Esophagus (tissue), 2 donors: ENCODE data around the gene SCN8A. TPM values are rescaled to one million over a fixed set of nuclear protein-coding genes. Genes with fewer than 3 reads are reported as not detected.
A peak's percentile ranks its signal among the peaks of the same experiment; 100 is the strongest.

Experiments
- H3K27ac ChIP-seq, 2 donors: one replicate each; pipeline ENCODE4 v1.5.1; 2013; ENCODE audit warnings: low read depth in 2 of 2, mild to moderate bottlenecking in 2 of 2, inconsistent platforms in 1 of 2, low read length in 1 of 2, moderate library complexity in 1 of 2
- H3K27me3 ChIP-seq, 2 donors: one replicate each; pipeline ENCODE4 v1.6.1; 2013; ENCODE audit warnings: low read length in 2 of 2, control low read depth in 1 of 2, mild to moderate bottlenecking in 1 of 2; ENCODE audit not compliant: insufficient read depth in 2 of 2, control insufficient read depth in 1 of 2
- H3K36me3 ChIP-seq, 2 donors: one replicate each; pipeline ENCODE4 v1.6.1; 2013; ENCODE audit warnings: low read length in 1 of 2; ENCODE audit not compliant: control insufficient read depth in 2 of 2, insufficient read depth in 2 of 2
- H3K4me1 ChIP-seq, 2 donors: one replicate each; pipeline ENCODE4 v1.6.1; 2013; ENCODE audit warnings: low read length in 1 of 2; ENCODE audit not compliant: control insufficient read depth in 2 of 2, insufficient read depth in 2 of 2
- H3K4me3 ChIP-seq, 2 donors: one replicate each; pipeline ENCODE4 v1.5.1; 2013; ENCODE audit warnings: low read length in 2 of 2, mild to moderate bottlenecking in 2 of 2, low read depth in 1 of 2, moderate library complexity in 1 of 2
- H3K9me3 ChIP-seq, 2 donors: one replicate each; pipeline ENCODE4 v1.6.1; 2013; ENCODE audit warnings: mild to moderate bottlenecking in 2 of 2, low read depth in 1 of 2, low read length in 1 of 2, moderate library complexity in 1 of 2; ENCODE audit not compliant: control insufficient read depth in 2 of 2, insufficient read depth in 1 of 2
- WGBS, 2 donors: extraction: QIAGEN DNeasy Blood & Tissue Kit; methylation state at CpG; one replicate each; pipeline ENCODE4 v1.1.7; 2013; 5-methylcytosine and 5-hydroxymethylcytosine counted together
- polyA plus RNA-seq, 2 donors: library from polyadenylated mRNA; stranded (reverse); fragments of 200-250 nt; gene quantifications; one replicate each; pipeline ENCODE4 v1.2.3, GENCODE V29; 2013
- donor health status: healthy with polysubstance abuse.
- donor health status: Bipolar disorder and iron deficiency.

Gene SCN8A
- polyA plus RNA-seq, 2 donors = 0.09 to 0.14 TPM

DNA sequence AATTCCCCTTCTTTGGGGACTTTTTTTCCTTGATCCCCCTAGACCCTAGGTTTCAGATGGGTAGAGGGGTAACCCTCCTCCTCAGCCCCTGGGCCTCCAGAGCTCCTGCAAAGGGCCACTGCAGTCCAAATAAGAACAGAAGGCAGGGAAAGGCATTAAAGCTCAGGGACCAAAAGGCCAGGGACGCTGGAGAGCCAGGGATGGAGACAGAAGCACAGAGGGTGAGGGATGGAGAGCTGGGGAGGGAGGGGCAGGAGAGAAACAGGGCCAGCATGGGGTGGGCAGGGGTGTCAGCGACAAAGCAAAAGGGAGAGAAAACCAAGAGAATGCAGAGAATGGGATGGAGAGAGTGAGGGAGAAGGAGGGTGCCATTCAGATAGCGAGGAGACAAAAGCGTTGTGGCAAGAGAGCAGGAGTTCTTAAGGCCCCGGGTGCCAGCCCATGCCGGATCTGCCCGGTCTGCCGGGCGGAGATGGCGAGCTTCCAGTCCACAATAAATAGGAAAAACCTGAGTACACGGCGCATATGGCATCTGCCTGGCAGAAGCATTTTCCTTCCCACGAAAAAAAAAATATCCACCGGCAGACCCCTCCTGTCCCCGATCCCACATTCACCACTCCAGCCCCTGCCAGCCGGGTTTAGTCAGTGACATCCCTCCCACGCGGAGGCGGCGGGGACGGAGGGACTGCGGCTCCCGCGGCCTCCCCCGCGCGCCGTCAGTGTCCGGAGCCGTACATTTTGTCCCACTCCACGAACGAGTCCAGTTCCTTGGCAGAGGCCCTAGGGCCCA is 228.9 kb downstream of the SCN8A start:
- Histone ChIP-seq H3K27ac (no peak overlapping the region), H3K4me3 (peak overlapping the region; percentile 47 to 53), H3K27me3 (no peaks in the 10 kb centered on the region), H3K9me3 (no peaks in the 10 kb centered on the region), H3K4me1 (peaks cover under 1 to 9% of the 10 kb centered on the region in 2 donors), H3K36me3 (no peaks in the 10 kb centered on the region)
- 18 to 27% methylated on average over 31 to 32 of the region's 32 CpGs for WGBS, 2 donors

DNA sequence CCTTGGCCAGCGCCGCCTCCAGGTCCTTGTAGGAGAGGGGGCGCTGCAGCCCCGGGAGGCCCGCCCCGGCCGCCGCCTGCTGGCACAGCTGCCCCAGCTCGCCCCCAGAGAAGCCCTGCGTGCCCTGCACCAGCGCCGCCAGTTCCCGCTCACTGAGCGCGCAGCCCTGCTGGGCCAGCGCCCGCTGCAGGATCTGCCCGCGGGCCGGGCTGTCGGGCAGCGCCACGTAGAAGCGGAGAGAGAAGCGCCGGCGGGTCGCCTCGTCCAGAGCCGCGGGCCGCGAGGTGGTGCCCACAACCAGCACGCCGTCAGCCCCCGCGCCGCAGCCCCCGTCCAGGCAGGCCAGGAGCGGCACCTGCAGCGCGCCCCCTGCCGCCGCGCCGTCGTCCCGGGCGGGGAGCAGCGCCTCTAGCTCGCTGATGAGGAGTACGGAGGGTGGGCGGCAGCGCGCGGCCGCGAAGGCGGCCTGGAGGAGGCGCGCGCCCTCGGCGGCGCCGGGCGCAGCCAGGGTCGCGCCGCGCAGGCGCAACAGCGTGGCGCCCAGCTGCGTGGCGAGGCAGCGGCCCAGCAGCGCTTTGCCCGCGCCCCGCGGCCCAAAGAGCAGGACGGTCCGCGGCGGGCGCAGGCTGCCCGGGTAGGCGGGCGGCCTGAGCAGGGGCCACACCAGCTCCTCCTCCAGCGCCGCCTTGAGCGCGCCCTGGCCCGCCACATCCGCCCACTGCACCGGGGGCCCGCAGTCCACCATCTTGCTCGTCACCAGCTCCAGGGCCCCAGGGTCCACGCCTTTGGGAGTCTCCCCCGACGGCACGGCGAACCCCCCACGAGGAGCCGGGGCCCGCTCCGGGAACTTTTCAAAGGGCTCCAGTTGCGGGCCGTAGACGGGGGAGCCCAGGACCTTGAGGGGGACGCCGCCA is 229.8 kb downstream of the SCN8A start:
- Histone ChIP-seq H3K27me3 (no peaks in the 10 kb centered on the region), H3K36me3 (no peaks in the 10 kb centered on the region), H3K27ac (peak overlapping the region in 1 of 2 donors; percentile 8), H3K9me3 (no peaks in the 10 kb centered on the region), H3K4me1 (peaks cover 0 to 9% of the 10 kb centered on the region in 2 donors), H3K4me3 (peak overlapping the region; percentile 47 to 53)
- 16 to 17% methylated on average over 53 to 113 of the region's 113 CpGs for WGBS, 2 donors

DNA sequence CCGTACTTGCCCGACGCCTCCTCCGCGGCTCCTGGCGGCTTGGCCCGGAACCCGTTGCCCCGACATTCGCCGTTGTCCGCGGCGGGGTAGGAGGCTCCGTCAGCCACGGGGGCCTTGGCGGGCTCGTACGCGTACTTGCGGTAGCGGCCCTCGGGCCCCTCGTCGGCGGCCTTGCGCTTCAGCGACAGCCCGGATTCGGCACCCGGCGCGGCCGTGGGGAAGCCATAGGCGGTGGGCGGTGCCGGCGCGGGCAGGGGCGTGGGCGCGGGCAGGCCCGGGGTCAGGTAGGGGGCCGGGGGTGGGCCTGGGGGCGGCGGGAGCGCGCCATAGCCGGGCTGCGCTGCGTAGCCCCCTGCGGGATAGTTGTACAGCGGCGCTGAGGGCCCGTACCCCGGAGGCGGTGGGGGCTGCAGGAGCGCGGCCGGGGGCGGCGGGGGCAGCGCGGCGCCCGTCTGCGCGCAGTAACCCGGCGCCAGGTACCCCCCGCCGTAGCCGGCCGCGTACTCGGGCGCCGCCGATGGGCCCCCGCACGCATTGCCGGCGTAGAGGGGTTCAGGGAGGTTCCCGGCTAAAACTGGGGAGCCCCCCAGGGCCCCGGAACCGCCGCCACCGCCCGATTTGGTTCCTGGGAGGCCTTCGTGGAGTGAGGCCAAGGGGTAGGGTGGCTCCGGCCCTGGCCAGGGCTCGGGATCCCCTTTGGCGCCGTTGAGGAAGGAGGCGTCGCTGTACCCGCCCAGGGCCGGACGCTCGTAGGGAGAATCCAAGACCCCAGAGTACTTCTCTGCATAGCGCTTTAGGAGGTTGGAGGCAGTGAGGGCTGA is 230.6 kb downstream of the SCN8A start:
- Histone ChIP-seq H3K4me1 (peaks cover 0 to 9% of the 10 kb centered on the region in 2 donors), H3K4me3 (peak overlapping the region; percentile 47 to 53), H3K27me3 (no peaks in the 10 kb centered on the region), H3K9me3 (no peaks in the 10 kb centered on the region), H3K36me3 (no peaks in the 10 kb centered on the region), H3K27ac (no peak overlapping the region)
- 38 to 44% methylated on average over 84 to 101 of the region's 101 CpGs for WGBS, 2 donors

DNA sequence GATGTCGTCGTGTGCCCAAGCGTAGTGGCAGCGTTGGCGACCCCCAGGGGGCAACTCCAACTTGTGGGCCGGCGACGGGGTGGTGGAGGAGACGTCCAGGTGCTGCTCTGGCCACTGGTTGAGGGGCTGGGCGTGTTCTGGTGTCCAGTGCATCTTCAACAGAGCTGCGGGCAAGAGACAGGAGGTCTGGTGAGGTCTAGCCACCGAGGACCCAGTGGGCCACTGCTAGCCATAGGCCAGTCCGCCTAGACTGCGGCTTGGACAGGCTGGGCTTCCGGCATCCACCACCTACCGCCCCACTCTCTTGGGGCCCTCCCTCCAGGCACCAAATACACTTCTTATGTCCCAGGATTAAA is 231.2 kb downstream of the SCN8A start:
- no peak overlapping the region for H3K27ac ChIP-seq
- H3K27me3 ChIP-seq = no peaks in the 10 kb centered on the region
- H3K4me3 ChIP-seq = no peak overlapping the region
- H3K36me3 ChIP-seq = no peaks in the 10 kb centered on the region
- 94 to 96% methylated on average over 14 to 16 of the region's 16 CpGs for WGBS, 2 donors
- no peaks in the 10 kb centered on the region for H3K9me3 ChIP-seq
- peaks cover 0 to 9% of the 10 kb centered on the region in 2 donors for H3K4me1 ChIP-seq

DNA sequence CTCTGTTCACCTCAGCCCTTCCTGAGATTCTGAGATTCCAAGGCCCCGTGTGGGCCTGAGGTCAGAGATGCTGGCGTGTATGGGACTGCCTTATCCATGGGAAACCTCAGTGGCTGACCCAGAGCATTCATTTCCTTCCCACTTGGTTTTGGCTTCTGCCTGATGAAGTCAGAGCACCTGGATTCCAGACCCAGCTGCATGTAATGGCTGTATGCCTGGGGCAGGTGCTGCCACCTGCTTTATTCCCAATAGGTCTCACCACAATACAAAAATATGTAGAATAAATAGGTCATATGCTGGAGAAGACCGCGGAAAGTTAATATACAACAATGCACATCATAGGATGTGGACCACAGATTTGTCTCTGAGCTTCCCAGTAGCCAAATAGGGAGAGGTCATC is 231.9 kb downstream of the SCN8A start:
- WGBS, 2 donors = 84 to 95% methylated on average over 4 of the region's 4 CpGs
- Histone ChIP-seq H3K27me3 (no peaks in the 10 kb centered on the region), H3K27ac (no peak overlapping the region), H3K4me3 (no peak overlapping the region), H3K36me3 (no peaks in the 10 kb centered on the region), H3K4me1 (peaks cover 0 to 9% of the 10 kb centered on the region in 2 donors), H3K9me3 (no peaks in the 10 kb centered on the region)

DNA sequence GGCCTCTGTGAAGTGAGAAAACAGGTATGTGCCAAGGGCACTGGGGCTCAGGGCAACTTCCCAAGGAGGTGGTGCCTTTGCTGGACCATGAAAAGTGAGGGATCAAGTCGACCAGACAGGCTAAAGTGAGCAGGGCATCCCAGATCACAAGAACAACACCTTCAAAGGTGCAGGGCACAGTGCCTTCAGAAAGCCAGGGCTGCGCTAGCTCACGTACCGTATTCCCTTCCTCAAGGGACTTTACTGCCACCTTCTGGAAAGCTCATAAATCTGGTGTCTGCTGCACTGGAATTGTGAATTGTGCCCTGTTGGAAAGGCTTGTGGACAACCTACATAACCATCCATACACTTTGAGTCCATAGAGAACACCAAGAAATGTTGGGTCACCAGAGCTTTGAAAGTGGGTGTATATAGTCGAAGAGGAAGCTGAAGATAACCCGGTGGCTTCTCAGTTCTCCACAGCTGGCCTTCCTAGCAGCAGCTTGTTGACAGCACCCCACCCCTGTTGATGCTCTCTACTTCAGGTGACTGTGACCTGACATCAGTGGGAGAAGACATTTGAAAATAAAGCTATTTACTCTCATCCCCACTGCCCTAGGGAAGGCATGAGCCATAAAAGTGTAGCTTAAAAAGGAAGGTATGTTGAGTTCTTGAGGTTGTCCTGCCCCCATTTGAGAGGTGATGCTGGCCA is 233.0 kb downstream of the SCN8A start:
- no peak overlapping the region for H3K27ac ChIP-seq
- no peaks in the 10 kb centered on the region for H3K9me3 ChIP-seq
- H3K4me3 ChIP-seq = no peak overlapping the region
- 19 to 27% methylated on average over 6 of the region's 6 CpGs for WGBS, 2 donors
- peaks cover 0 to 9% of the 10 kb centered on the region in 2 donors for H3K4me1 ChIP-seq
- no peaks in the 10 kb centered on the region for H3K27me3 ChIP-seq
- no peaks in the 10 kb centered on the region for H3K36me3 ChIP-seq

DNA sequence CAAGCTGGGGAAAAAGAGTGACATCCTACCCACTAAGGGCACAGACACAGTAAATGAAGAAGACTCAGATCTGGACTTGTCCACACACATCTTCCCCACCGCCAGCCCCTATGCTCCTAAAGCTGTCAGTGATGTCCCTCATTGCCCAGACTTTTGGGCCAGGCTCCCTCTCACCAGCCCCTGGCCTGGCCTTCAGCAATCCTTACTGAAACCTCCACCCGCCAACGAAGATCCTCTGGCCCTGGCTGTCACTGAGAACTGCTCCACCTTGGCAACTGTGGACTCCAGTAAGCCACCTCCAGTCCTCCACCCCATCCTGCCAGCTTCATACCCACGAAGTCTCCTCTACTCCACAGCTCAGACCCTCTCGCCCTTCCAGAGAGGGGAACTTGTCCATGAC is 234.2 kb downstream of the SCN8A start:
- H3K9me3 ChIP-seq = no peaks in the 10 kb centered on the region
- WGBS, 2 donors = 82% methylated on average over 5 of the region's 5 CpGs
- H3K4me3 ChIP-seq = no peak overlapping the region
- no peak overlapping the region for H3K27ac ChIP-seq
- H3K27me3 ChIP-seq = no peaks in the 10 kb centered on the region
- H3K36me3 ChIP-seq = no peaks in the 10 kb centered on the region
- peaks cover 0 to 8% of the 10 kb centered on the region in 2 donors for H3K4me1 ChIP-seq

DNA sequence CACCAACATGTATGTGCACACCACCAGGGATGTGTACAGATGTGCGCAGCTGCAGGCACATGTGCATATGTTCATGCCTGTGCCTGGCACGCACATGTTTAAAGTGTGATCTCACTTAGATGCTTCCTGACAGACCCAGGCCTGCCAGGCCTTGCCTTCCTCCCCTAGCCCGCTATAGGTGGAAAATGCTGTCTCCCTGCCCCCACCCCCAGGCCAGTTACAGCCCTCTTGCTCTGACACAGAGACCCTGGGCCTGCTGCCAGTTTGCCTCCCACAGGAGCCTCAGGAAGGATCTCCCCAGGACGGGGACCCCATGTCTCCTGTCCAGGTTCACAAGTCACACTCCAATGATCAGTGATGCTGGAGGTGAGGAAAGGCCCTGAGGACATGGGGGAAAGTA is 235.8 kb downstream of the SCN8A start:
- WGBS, 2 donors = 68 to 81% methylated on average over 4 of the region's 4 CpGs
- no peaks in the 10 kb centered on the region for H3K9me3 ChIP-seq
- H3K27me3 ChIP-seq = no peaks in the 10 kb centered on the region
- H3K4me1 ChIP-seq = no peaks in the 10 kb centered on the region
- H3K36me3 ChIP-seq = no peaks in the 10 kb centered on the region
- no peak overlapping the region for H3K4me3 ChIP-seq
- H3K27ac ChIP-seq = no peak overlapping the region
